ENCODE results near the gene OR6V1. TPM values are rescaled to one million over a fixed set of nuclear protein-coding genes. Genes with fewer than 3 reads are reported as not detected.

The OR6V1 gene
- not detected in 2 replicates for total RNA-seq

DNA sequence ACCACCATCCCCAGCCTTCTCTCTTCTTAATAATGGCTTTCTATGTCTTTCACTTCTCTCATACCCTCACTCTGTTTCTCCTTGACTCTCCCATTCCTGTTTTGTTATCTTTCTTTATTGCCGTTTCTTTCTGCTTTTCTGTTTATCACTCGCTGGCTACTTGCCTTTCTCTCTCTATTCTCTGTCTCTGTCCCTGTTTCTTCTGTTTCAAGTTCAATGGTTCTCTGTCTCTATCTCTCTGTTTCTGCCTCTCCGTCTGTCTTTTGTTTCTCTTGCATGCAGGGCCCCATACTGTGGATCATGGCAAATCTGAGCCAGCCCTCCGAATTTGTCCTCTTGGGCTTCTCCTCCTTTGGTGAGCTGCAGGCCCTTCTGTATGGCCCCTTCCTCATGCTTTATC is at the start of gene OR6V1:
OR6V1 (plus strand) TSS at position 301 of the 400 bp plus-strand sequence; CDS start at position 301, 0 bp downstream.

DNA sequence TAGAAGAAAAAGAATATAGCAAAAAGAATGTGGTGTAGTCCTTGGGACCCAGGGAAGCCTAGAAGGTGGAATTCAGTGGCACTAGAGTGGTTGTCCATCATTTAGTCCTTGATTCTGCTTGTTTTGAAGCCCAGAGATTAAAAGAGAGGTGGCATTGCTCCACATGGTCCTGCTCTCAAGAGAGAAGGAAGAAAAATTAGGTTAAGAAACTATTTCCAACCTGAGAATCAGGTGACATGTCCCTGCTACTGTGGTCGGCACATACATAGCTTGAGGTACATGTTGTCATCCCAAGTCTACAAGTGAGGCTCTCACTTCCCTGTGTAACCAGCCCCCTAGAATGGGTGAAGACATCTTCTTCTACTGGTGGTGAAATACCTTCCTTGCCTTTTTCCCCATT is 25.1 kb upstream of the OR6V1 start, which contains the start of gene OR9A2:
OR9A2 (minus strand) TSS at position 101 of the 400 bp plus-strand sequence; CDS start at position 101, 0 bp downstream.

Other genes with a start within 250 kb of the OR6V1 start
- 2.4 and 26.8 TPM in 2 replicates for gene EPHB6, start 197.3 kb upstream of the OR6V1 start, total RNA-seq
- not detected in 2 replicates for gene TRPV6, start 166.6 kb upstream of the OR6V1 start, total RNA-seq
- gene TRPV5, start 118.6 kb upstream of the OR6V1 start, total RNA-seq, result not detected in 2 replicates
- not detected in 2 replicates for gene LLCFC1, start 112.9 kb upstream of the OR6V1 start, total RNA-seq
- not detected in 2 replicates for gene KEL, start 90.0 kb upstream of the OR6V1 start, total RNA-seq
- gene OR9A2, start 25.2 kb upstream of the OR6V1 start, total RNA-seq, result not detected in 2 replicates
- not detected in 2 replicates for gene PIP, start 79.7 kb downstream of the OR6V1 start, total RNA-seq
- gene TAS2R39, start 131.1 kb downstream of the OR6V1 start, total RNA-seq, result not detected in 2 replicates
- gene TAS2R40, start 169.7 kb downstream of the OR6V1 start, total RNA-seq, result not detected in 2 replicates
- gene GSTK1, start 211.1 kb downstream of the OR6V1 start, total RNA-seq, result 62.4 and 63.2 TPM in 2 replicates
- not detected in 2 replicates for gene TMEM139, start 232.6 kb downstream of the OR6V1 start, total RNA-seq
- 8.3 and 15.0 TPM in 2 replicates for gene CASP2, start 236.0 kb downstream of the OR6V1 start, total RNA-seq